ENCODE data around the gene BTD. TPM values are rescaled to one million over a fixed set of nuclear protein-coding genes. Genes with fewer than 3 reads are reported as not detected.

Gene BTD
- polyA plus RNA-seq, 12 donors: 8.9 to 26.7 (median 13.5) TPM; not detected in 1

- no peak for DNase-seq
These were observed 33.1 kb downstream of the BTD start for GRCh38 chr3:15634671-15635070.

GRCh38 chr3:15635121-15635661, 33.6 kb downstream of the BTD start:
- DNase-seq: peak; percentile 54

- DNase-seq: no peak
These were observed 34.6 kb downstream of the BTD start for GRCh38 chr3:15636028-15636709.

GRCh38 chr3:15637131-15637951, 35.8 kb downstream of the BTD start:
- no peak for DNase-seq

- no peak for DNase-seq
These were observed 36.8 kb downstream of the BTD start for GRCh38 chr3:15638193-15638890.

- no peak for DNase-seq
These were observed 37.3 kb downstream of the BTD start for GRCh38 chr3:15638891-15639262.

- DNase-seq: no peak
These were observed 43.7 kb downstream of the BTD start for GRCh38 chr3:15645246-15645645.

GRCh38 chr3:15645740-15646501, 44.4 kb downstream of the BTD start:
- DNase-seq: peak; percentile 65

- DNase-seq: peak; percentile 58
These were observed 45.4 kb downstream of the BTD start for GRCh38 chr3:15646851-15647511.

GRCh38 chr3:15647611-15648167, 46.1 kb downstream of the BTD start:
- peak; percentile 43 for DNase-seq

- no peak for DNase-seq
These were observed 47.8 kb downstream of the BTD start for GRCh38 chr3:15649341-15649740.

- no peak for DNase-seq
These were observed 48.3 kb downstream of the BTD start for GRCh38 chr3:15649858-15650257.

GRCh38 chr3:15651396-15651795, 49.9 kb downstream of the BTD start:
- DNase-seq: peak; percentile 28

- DNase-seq: no peak
These were observed 51.8 kb downstream of the BTD start for GRCh38 chr3:15653321-15653720.

GRCh38 chr3:15654127-15654526, 52.6 kb downstream of the BTD start:
- no peak for DNase-seq

GRCh38 chr3:15654891-15655290, 53.3 kb downstream of the BTD start:
- DNase-seq: no peak

GRCh38 chr3:15656342-15656741, 54.8 kb downstream of the BTD start:
- DNase-seq: no peak

- no peak for DNase-seq
These were observed 55.5 kb downstream of the BTD start for GRCh38 chr3:15657016-15657415.

- DNase-seq: no peak
These were observed 57.9 kb downstream of the BTD start for GRCh38 chr3:15659254-15659975.
